Neuronal stem cell (in vitro differentiated cells): ENCODE results near the gene BST2.

Experiments used
- DNase-seq: peaks from one replicate; pipeline ENCODE4 v3.0.0-alpha.2; 2013; ENCODE audit warnings: low spot score
- H2AFZ ChIP-seq: one replicate; pipeline ENCODE4 v1.6.1; 2013; ENCODE audit warnings: mild to moderate bottlenecking, low read length, inconsistent platforms
- H2AK5ac ChIP-seq: 2 replicates; pipeline ENCODE4 v1.6.1; 2013; ENCODE audit warnings: low read depth, mild to moderate bottlenecking, inconsistent platforms, low read length, moderate library complexity, mixed read lengths
- H2BK120ac ChIP-seq: 2 replicates; pipeline ENCODE4 v1.6.1; 2013; ENCODE audit warnings: low read depth, mild to moderate bottlenecking, inconsistent platforms, low read length, moderate library complexity, mixed read lengths
- H2BK12ac ChIP-seq: one replicate; pipeline ENCODE4 v1.6.1; 2013; ENCODE audit warnings: low read length, inconsistent platforms
- H2BK15ac ChIP-seq: 2 replicates; pipeline ENCODE4 v1.6.1; 2013; ENCODE audit warnings: mild to moderate bottlenecking, low read length, inconsistent platforms, mixed read lengths
- H2BK5ac ChIP-seq: one replicate; pipeline ENCODE4 v1.6.1; 2013; ENCODE audit warnings: inconsistent platforms, mild to moderate bottlenecking, low read length, moderate library complexity
- H3K14ac ChIP-seq: one replicate; pipeline ENCODE4 v1.6.1; 2013; ENCODE audit warnings: low read length, inconsistent platforms
- H3K18ac ChIP-seq: 2 replicates; pipeline ENCODE4 v1.6.1; 2013; ENCODE audit warnings: low read length, inconsistent platforms
- H3K23ac ChIP-seq: 2 replicates; pipeline ENCODE4 v1.6.1; 2013; ENCODE audit warnings: low read depth, mild to moderate bottlenecking, mixed read lengths, low read length, inconsistent platforms; ENCODE audit not compliant: poor library complexity
- H3K27ac ChIP-seq: replicated peaks from 3 replicates; pipeline ENCODE4 v1.5.1; 2013; ENCODE audit warnings: low read length, inconsistent platforms
- H3K27me3 ChIP-seq, 3 experiments: 2 replicates each; pipeline ENCODE4 v1.6.1; 2013; ENCODE audit warnings: low read length in 3 of 3, mild to moderate bottlenecking in 2 of 3, inconsistent platforms in 1 of 3, low read depth in 1 of 3, mixed read lengths in 1 of 3, moderate library complexity in 1 of 3; ENCODE audit not compliant: control insufficient read depth in 3 of 3, insufficient read depth in 3 of 3
- H3K36me3 ChIP-seq, 2 donors: replicated peaks in 1 of 2; 2 replicates each; pipeline ENCODE4 v1.6.1; 2013; ENCODE audit warnings: low read length in 2 of 2; ENCODE audit not compliant: control insufficient read depth in 2 of 2, insufficient read depth in 2 of 2
- H3K4ac ChIP-seq: 2 replicates; pipeline ENCODE4 v1.6.1; 2013; ENCODE audit warnings: inconsistent platforms, mild to moderate bottlenecking, low read length, moderate library complexity
- H3K4me1 ChIP-seq, 2 donors: 1 replicate in 1 of 2; 2 replicates in 1 of 2; pipeline ENCODE4 v1.6.1; 2013; ENCODE audit warnings: low read length in 2 of 2, low read depth in 1 of 2; ENCODE audit not compliant: control insufficient read depth in 2 of 2, insufficient read depth in 1 of 2
- H3K4me2 ChIP-seq: one replicate; pipeline ENCODE4 v1.6.1; 2013; ENCODE audit warnings: mild to moderate bottlenecking, low read length, inconsistent platforms; ENCODE audit not compliant: insufficient read depth, poor library complexity, severe bottlenecking
- H3K4me3 ChIP-seq, 2 donors: 2 replicates each; pipeline ENCODE4 v1.5.1; 2013; ENCODE audit warnings: low read length in 2 of 2, mild to moderate bottlenecking in 2 of 2, inconsistent platforms in 1 of 2, moderate library complexity in 1 of 2
- H3K79me1 ChIP-seq: one replicate; pipeline ENCODE4 v1.6.1; 2013; ENCODE audit warnings: low read depth, mild to moderate bottlenecking, inconsistent platforms, low read length, moderate library complexity
- H3K9ac ChIP-seq: one replicate; pipeline ENCODE4 v1.6.1; 2013; ENCODE audit warnings: mild to moderate bottlenecking, low read depth, low read length, inconsistent platforms; ENCODE audit not compliant: poor library complexity
- H3K9me3 ChIP-seq, 2 donors: replicated peaks in 1 of 2; 2 replicates each; pipeline versions ENCODE3 to v1.6.1; 2013; ENCODE audit warnings: low read length in 2 of 2, mild to moderate bottlenecking in 2 of 2, inconsistent platforms in 1 of 2, low read depth in 1 of 2, mixed read lengths in 1 of 2, moderate library complexity in 1 of 2; ENCODE audit not compliant: control insufficient read depth in 2 of 2, insufficient read depth in 1 of 2
- H4K8ac ChIP-seq: one replicate; pipeline ENCODE4 v1.6.1; 2013; ENCODE audit warnings: low read depth, mild to moderate bottlenecking, inconsistent platforms, low read length, moderate library complexity
- H4K91ac ChIP-seq: one replicate; pipeline ENCODE4 v1.6.1; 2013; ENCODE audit warnings: low read length, low read depth, mild to moderate bottlenecking, inconsistent platforms; ENCODE audit not compliant: poor library complexity
- WGBS, 2 donors: extraction: QIAGEN DNeasy Blood & Tissue Kit; methylation state at CpG; one replicate each; pipeline ENCODE4 v1.1.7; 2013; ENCODE audit warnings: missing lambda C conversion rate in 2 of 2, mixed read lengths in 1 of 2; ENCODE audit not compliant: insufficient read length in 2 of 2, insufficient replicate concordance in 1 of 2; ENCODE audit errors: extremely low coverage in 2 of 2; 5-methylcytosine and 5-hydroxymethylcytosine counted together

BST2 gene

GRCh38 chr19:17406046-17406886, 836 bp upstream of the BST2 start:
- Histone ChIP-seq H3K4ac (no peak overlapping the region), H3K9me3 (no peaks in the 10 kb centered on the region), H2BK15ac (no peak overlapping the region), H3K4me2 (no peak overlapping the region), H2AFZ (no peak overlapping the region), H3K27ac (no peak overlapping the region), H2BK12ac (no peak overlapping the region), H3K79me1 (peaks cover 1% of the 10 kb centered on the region), H3K9ac (no peak overlapping the region), H3K14ac (no peak overlapping the region), H3K36me3 (peaks cover 0 to 1% of the 10 kb centered on the region in 2 donors), H3K4me1 (peaks cover 21 to 30% of the 10 kb centered on the region in 2 donors), H2AK5ac (peak overlapping the region; percentile 23), H4K8ac (no peak overlapping the region), H2BK5ac (no peak overlapping the region), H2BK120ac (no peak overlapping the region), H3K4me3 (no peak overlapping the region), H3K23ac (no peak overlapping the region), H3K18ac (no peak overlapping the region), H3K27me3 (no peaks in the 10 kb centered on the region), H4K91ac (no peak overlapping the region)
- DNase-seq, result no peak
- no CpG with 5 or more reads among the region's 10 CpGs for WGBS, 2 donors

- no peaks in the 10 kb centered on the region for H3K27me3 ChIP-seq
- H3K4ac ChIP-seq, result peak overlapping the region; percentile 43
- no peaks in the 10 kb centered on the region for H3K9me3 ChIP-seq
- H3K4me1 ChIP-seq, result peaks cover 21 to 30% of the 10 kb centered on the region in 2 donors
- peak overlapping the region; percentile 76 for H3K4me2 ChIP-seq
- peak overlapping the region; percentile 65 for H2BK15ac ChIP-seq
- H3K4me3 ChIP-seq, result peak overlapping the region; percentile 1 to 76
- H3K79me1 ChIP-seq, result peaks cover 1% of the 10 kb centered on the region
- peak overlapping the region; percentile 59 for H2BK12ac ChIP-seq
- H3K36me3 ChIP-seq, result peaks cover 0 to 1% of the 10 kb centered on the region in 2 donors
- peak overlapping the region; percentile 80 for H2BK5ac ChIP-seq
- peak overlapping the region; percentile 92 for H3K18ac ChIP-seq
- peak overlapping the region; percentile 63 for H3K9ac ChIP-seq
- no CpG with 5 or more reads among the region's 7 CpGs for WGBS, 2 donors
- peak overlapping the region; percentile 86 for H2AFZ ChIP-seq
- H3K23ac ChIP-seq, result no peak overlapping the region
- no peak overlapping the region for H4K8ac ChIP-seq
- peak overlapping the region; percentile 8 for H2BK120ac ChIP-seq
- no peak overlapping the region for H4K91ac ChIP-seq
- no peak for DNase-seq
- H2AK5ac ChIP-seq, result peak overlapping the region; percentile 98
- H3K27ac ChIP-seq, result peak overlapping the region; percentile 98
- H3K14ac ChIP-seq, result no peak overlapping the region
These were observed 695 bp downstream of the BST2 start for GRCh38 chr19:17404621-17405249.

GRCh38 chr19:17404015-17404414, 1.4 kb downstream of the BST2 start:
- DNase-seq, result no peak

More at GRCh38 chr19:17404015-17404414, 1.4 kb downstream of the BST2 start:
- Histone ChIP-seq H3K4me1 (peaks cover 21 to 30% of the 10 kb centered on the region in 2 donors), H2BK120ac (no peak overlapping the region), H2BK15ac (peak overlapping the region; percentile 1), H4K8ac (no peak overlapping the region), H4K91ac (peak overlapping the region; percentile 65), H3K9ac (peak overlapping the region; percentile 80), H3K18ac (peak overlapping the region; percentile 92), H3K36me3 (peaks cover 0 to 1% of the 10 kb centered on the region in 2 donors), H3K4ac (no peak overlapping the region), H2AK5ac (peak overlapping the region; percentile 4), H2AFZ (peak overlapping the region; percentile 86), H3K27ac (peak overlapping the region; percentile 98), H3K4me3 (peak overlapping the region; percentile 41 to 76), H3K27me3 (no peaks in the 10 kb centered on the region), H3K4me2 (peak overlapping the region; percentile 76), H2BK12ac (peak overlapping the region; percentile 53), H3K79me1 (peaks cover 1% of the 10 kb centered on the region), H3K9me3 (no peaks in the 10 kb centered on the region), H3K23ac (no peak overlapping the region), H2BK5ac (peak overlapping the region; percentile 26), H3K14ac (no peak overlapping the region)
- no CpG with 5 or more reads among the region's 6 CpGs for WGBS, 2 donors
